GM23248 (cell line): ENCODE results near the gene TRDN.

Experiments
- EZH2 ChIP-seq: fragments of 200-600 bp; sonication (generic); IDR thresholded peaks from 2 replicates; pipeline ENCODE4 v1.6.1; 2018; ENCODE audit warnings: antibody characterized with exemption, mild to moderate bottlenecking; ENCODE audit not compliant: insufficient read depth, poor library complexity, severe bottlenecking
- EZH2phosphoT487 ChIP-seq: fragments of 200-600 bp; sonication (generic); IDR thresholded peaks from 2 replicates; pipeline ENCODE4 v1.6.1; 2018; ENCODE audit warnings: antibody characterized with exemption, moderate library complexity, mild to moderate bottlenecking, low read depth; ENCODE audit not compliant: insufficient read depth

GRCh38 chr6:123619156-123619555 is 17.6 kb downstream of the TRDN start:
- TF ChIP-seq EZH2 (no peak), EZH2phosphoT487 (no peak)
